GM18870 (cell line): ENCODE measurements around the gene KCTD16.

Experiments
- ATAC-seq: cut with Tn5 transposase; IDR thresholded peaks from one replicate; pipeline ENCODE4 v1.9.1; 2021; ENCODE audit warnings: moderate library complexity; ENCODE audit not compliant: unreplicated experiment

The KCTD16 gene

DNA sequence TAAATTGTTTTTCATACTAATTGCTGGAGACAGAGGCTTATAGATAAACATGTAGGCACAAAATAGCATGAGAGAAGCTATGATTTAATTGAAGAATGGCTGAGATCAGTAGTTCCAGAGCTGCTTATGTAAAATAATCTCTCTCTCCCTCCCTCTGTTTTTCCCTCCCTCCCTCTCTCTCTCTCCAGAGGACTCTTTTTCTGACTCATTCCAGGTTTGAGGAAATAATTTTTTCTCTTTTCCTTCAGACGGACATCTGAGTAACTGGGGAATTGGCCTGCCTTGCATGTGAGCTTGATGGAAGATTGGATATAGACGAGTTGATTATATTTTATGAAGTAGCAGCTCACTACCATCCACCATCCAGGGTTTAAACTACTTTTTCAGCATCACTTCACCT, 35.5 kb downstream of the KCTD16 start:
- no peak for ATAC-seq

DNA sequence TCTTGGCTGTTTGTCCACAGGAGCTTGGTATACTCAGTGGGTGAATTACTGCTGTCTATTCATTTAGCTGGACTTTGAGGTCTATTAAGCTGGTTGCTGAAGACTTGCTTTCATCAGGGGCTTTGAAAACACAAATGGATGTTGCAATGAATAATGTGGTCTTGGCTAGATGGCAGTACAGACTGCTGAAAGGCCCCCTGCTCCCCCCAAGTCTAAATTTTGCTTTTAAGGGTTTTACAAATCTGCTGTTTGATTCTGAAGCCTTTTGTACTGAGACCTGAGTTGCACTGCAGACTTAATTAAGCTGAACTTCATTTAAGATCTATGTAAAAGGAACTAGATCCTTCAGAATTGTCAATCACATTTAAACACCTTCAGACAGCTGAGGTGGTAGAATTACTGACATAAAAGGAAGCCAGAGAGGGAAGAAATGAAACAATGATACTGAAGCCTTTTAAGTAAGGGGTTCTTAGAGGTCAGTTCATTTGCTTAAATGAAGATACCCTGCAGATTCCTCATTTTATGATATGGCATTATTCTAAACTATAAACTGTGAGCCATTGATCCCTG, 37.3 kb downstream of the KCTD16 start:
- ATAC-seq: no peak

DNA sequence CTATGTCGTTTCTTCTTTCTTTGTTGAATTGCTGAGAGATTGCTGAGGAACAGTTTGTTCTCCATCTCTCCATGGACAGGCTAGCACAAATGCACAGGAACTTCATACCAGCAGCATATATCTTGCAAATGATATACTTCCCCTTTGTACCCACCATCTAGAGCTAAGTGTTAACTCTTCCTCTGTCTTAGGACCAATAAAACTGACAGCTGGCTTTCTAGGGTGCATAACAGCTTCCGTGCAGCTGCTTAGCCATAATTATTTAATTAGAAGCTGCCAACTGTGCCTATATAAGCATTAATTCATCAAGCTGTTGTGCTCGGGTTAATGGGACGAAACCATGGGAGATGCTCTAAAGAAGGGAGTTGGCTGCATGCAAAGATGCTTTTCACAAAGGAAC, 38.7 kb downstream of the KCTD16 start:
- no peak for ATAC-seq

DNA sequence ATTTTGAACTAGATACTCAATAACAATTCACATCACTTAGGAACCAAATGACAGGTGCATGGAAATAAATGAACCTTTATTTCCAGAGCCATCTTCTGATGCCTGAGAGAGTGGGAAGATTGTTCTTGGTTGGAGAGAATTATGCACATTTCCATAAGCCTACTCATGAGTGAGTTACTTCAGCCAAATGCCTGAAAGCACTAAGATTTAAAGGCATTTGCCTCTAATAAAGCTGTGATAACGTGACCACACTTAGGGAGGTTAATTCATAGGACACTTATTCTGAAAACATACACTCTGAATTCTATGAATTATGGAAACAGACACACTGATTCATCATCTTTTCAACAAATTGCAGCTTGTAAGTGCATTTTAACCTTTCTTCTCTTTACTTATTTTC, 40.0 kb downstream of the KCTD16 start:
- ATAC-seq: no peak

DNA sequence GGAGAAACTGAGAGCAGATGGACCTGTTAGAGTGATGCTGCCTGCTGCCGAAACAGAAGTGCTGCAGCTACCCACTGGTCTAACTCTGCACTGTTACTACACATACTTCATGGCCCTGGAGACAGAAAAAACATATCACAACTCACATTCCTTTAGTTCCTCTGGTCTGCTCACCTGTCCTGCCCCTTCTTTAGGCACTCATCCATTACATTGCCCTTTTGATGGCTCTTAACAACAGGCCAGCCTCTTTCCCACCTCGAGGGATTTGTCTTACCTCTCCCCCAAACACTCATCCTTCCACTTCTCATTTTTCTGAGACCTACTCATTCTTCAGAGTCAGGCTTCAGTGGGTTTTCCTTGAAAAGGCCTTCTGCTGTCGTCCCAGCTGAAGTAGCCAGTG, 49.2 kb downstream of the KCTD16 start:
- no peak for ATAC-seq

DNA sequence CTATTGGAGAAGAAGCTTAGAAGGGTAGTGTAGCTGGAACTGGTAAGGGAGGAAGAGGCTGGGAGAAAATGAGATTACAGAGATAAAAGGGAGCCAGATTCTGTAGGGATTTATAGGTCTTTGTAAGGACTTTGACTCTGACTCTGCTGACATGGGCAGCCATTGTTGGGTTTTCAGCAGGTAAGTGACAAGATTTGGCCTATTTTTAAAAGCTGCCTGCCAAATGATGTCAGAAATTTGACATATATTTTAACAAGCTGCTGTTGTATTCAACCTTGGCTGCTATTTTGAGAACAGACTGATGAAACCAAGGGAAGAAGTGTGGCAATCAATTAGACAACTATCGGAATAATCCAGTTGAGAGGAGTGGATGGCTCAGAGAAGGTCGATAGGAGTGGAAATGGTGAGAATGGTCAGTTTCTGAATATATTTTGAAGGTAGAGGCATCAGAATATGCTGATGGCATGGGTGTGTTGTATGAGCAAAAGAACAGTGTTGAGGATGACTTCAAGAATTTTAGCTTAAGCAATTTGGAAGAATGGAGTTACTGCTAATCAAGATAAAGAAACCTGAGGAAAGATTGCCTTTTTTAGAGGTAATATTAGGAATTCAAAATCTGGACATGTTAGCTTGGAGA, 56.8 kb downstream of the KCTD16 start:
- ATAC-seq: no peak

DNA sequence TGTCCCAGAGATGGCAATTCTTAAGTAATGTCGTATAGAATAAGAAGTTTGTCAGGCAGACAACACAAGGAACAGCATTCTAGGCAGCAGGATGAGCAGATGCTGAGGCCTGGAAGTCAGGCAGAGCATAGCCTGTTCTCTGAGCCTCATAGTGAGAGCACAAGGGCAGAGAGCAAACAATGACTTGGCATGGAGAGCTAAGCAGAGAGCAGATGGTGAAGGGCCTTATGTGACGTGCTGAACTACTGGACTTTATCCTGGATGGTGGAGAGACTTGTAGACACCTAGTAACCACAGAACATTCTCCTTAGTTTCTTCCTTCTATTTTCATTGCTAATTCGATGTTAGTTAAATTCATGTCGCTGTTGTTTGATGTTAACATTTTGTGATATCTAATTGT, 60.1 kb downstream of the KCTD16 start:
- ATAC-seq: no peak

DNA sequence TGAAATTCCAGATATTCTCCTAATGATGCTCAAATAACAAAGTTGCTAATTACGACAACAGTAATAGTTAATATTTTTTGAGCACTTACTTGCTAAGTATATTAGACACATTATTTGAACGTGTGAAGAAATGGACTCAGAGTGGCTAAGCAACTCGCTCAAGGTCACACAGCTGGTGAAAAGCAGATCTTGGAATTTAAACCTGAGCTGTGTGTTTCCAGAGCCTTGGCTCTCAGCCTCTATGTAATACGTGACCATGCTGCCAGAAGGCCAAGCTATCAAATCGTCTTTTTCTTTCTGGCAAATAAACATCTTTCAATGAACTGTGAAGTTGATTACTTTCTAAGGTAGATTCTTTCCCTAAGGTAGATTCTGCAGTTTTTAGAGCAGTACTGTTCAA, 61.6 kb downstream of the KCTD16 start:
- ATAC-seq: no peak

DNA sequence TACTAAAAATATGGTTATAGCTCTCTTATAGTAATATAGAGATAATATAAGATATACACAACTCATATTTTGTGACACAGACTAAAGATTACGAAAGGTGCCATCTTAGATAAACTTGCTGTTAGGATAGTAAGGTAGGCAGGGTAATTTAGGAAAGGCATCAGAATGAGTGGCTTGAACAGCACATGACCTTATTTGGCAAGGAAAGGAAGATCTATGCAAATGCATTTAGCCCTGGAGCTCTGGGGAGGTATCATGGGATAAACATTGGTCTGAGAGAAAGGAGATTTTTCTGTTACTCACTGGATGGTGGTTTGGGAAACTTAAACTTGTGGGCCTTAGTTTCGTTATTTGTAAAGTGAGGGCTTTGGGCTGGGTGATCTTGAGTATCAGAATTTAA, 65.8 kb downstream of the KCTD16 start:
- ATAC-seq: no peak

DNA sequence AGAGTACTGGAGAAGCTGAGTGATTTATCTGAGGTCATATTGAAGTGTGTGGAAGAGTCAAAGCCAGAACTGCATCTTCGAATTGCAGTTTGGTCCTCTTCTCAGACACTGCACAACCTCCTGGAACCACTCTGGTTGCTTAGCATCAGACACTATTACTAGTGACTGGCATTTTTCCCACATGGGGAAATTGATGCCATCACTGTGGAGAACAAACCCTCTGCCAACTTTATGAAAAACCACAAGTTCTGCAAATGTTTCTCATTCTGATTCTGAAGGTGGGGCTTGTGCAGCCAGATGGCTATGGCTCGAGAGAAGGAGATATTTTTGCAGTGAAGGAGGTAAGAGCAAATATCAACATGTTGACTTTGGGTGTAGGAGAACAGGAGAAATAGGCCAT, 67.2 kb downstream of the KCTD16 start:
- no peak for ATAC-seq

DNA sequence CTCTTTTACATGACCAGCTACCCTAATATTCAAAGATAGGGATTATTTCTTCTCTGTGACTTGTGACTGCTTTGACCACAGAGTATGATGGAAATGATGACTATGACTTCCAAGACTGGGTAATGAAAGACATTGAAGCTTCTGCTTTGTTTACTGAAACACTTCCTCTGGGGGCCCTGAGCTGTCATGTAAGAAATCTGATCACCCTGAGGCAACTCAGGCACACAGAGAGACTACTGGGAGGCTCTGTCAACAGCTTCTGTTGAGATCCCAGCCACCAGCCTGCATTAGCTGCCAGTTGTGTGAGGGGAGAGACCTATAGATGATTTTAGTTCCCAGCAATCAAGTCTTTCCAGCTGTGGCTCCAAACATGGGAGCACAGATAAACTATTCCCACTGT, 76.5 kb downstream of the KCTD16 start:
- ATAC-seq: no peak

DNA sequence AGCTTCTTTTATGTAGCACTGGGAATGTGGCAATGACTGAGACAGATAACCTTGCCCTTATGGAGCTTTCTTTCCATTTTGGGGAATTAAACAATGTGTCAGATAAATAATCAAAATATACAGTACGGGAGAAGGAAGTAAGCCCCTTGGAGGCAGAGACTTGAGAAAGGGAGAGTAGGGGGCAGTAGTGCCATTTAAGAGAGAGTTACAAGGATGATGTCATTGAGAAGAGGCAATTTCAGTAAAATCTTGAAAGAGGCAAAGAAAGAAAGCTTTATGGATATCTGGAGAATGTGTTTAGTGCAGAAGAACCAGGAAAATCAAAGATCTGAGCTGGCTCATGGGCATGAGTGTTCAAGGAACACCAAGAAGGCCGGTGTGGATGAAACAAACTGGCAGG, 77.3 kb downstream of the KCTD16 start:
- ATAC-seq: no peak

DNA sequence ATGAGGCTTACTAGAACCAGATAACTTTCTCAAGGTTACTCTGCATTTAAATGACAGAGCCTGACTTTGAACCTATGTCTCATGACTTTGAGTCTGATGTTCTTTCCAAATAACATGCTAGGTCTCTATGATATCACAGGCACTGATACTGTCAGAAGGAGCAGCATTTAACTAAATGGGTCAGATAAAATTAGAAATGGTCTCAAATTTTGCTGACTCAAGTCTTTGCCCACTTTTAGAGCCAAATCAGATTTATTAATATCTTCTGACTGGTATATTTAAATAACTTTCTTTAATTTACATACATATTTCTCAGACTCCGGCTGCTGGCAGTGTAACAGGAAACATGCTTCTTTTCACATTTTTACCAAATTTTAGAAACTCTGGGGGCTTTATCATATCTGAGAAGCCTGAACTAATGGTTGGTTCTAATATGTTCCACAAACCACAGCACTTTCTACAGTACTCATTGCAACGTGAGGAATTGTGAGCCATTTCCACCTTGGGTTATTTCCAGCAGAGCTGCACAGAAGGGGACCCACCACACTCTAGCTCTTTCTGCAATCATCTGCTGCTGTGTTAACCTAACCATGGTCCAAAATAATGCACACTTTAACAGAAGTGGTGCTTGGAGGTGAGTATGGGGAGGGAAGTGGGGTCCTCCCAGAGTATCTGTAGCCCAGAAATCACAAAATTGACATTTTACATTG, 79.2 kb downstream of the KCTD16 start:
- no peak for ATAC-seq

DNA sequence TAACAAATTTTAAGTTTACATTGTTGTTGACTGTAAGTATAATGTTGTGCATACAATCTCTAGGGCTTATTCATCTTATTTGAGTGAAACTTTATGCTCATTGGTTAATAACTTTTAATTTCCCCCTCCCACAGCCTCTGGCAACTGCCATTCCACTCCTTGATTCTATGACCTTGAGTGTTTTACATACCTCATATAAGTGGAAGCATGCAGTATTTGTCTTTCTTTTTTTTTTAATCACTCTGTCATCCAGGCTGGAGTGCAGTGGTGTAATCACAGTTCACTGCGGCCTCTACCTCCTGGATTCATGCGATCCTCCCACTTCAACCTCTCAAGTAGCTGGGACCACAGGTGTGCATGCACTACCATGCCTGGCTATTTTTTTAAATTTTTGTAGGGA, 83.9 kb downstream of the KCTD16 start:
- no peak for ATAC-seq

DNA sequence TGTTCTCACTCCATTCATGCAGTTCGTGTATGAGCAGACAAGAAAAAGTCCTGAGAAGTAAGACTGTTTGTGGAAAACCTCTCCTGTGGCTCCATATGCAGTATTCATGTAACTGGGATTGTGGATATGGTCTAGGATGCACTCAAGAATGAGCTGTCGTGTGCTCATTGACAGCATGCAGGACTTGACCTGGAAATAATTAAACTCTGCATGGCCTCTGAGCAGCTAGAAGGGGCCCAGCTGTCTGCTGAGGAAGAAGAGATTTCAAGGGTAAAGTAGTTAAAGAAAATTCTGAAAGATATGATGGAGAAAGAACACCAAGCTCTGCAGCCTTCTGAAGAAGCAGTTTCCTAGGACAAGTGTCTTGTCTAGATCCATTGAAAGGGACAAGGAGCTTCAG, 89.4 kb downstream of the KCTD16 start:
- ATAC-seq: no peak

DNA sequence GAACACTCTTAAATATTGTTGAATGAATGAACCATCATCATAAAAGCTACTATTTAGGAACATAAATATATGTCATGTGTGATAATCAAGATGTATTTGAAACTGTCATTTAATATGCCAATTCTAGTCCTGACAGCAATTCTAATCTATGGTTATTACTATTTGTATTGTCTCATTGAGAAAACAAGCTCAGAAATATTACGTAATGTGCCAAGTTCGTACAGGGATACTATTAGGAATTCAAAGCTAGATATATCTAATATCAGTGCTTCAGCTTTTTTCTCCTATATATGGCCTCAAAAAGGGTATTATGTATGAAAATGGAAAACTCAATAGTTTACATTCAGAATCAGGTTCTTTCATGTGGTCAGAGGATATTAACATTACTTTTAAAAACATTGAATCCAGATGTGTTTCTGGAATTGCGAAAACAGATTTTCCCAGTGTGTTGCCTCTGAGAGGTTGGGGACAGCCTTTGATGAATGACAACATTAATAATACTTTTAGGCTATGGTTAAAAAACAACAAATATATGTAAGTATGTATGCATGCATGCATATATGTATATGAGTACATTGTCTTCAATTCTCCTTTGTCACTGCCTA, 95.1 kb downstream of the KCTD16 start:
- no peak for ATAC-seq

DNA sequence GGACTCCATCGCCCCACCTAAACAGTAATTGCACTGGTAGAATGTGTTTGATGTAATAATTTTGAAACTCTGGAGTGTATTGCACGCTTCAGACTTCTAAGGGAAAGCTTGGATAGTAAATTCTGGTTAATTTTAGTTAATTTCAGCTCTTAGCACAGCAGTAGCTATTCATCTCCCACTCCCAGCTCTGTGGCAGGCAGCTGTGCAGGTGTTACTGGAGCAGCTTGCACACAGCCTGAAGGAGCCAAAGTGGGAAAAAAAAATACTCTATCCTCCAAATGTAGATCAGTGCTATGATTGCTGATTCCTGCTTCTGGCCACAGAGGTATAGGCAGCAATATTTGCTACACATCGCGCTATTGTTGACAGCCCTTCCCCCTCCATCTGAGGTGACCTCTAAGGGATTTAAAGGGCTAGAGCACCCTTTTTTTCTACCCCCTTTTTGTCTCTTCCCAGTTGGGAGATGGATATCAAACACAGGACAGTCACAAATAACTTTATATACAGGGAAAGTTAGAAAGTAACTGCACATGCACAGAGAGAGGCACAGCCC, 97.4 kb downstream of the KCTD16 start:
- no peak for ATAC-seq

DNA sequence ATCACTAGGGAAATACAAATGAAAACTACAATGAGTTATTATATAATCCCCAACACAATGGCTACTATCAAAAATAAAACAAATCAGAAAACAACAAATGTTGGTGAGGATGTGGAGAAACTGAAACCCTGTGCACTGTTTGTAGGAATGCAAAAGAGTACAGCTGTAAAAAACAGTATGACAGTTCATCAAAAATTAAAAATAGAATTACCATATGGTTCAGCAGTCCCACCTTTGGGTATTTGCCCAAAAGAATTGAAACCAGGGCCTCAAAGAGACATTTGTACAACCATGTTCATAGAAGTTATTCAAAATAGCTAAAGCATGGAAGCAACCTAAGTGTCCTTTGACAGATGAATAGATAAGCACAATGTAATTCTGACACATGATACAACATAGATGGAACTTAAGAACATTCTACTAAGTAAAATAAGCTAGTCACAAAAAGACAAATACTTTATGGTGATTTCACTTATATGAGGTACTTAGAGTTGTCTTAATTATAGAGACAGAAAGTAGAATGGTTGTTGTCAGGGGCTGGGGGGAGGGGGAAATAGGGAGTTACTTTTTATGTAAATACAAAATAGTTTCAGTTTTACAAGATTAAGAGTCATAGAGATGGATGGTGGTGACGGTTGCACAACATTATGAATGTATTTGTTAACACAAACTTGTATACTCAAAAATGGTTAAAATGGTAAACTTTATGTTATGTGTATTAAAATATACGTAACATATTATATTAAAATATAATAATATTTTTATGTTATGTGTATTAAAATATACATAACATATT, 102.8 kb downstream of the KCTD16 start:
- no peak for ATAC-seq

DNA sequence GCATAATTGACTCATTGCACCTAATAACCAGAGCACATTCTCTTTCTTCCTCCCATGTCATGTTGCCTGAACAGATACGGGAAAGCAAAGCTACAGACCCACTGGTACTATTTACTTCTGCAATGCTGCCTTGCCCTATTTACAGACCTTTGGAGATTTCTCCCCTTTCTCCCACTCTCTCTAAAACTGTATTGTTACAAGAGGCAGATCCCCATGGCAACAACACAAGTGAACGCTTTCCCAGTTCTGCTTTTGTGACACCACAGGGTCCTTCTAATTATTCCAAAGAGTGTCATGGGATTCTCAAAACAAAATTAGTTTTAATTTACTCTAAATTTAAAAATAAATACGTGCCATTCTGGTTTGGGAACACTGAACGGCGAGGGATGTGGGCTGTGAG, 104.7 kb downstream of the KCTD16 start:
- ATAC-seq: no peak

DNA sequence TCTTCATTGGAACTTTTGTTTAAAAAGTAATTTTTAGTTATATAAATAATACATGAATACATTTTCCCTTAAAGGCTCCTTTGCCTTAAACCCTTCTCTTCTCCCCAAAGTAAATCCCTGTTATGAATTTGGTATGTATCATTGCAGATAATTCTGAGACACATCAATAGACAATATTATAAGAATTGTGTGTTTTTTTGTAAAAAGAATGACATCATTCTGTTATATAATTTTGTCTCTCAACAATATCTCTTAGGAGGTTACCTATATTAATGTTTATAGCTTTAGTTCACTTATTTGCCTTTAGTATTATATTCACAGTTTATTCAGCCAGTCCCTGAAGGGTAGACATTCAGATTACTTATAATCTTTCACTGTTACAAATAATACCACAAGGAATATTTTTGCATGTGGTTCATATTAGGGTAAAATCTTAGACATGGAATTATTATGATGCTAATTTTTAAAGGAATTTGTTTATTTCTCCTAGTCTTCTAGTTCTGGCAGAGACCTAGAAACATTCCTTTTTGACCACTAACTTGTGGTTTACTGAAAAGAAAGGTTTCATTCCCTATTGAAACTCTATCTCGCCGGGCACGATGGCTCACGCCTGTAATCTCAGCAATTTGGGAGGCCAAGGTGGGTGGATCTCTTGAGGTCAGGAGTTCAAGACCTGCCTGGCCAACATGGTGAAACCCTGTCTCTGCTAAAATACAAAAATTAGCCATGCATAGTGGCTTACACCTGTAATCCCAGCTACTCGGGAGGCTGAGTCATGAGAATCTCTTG, 105.6 kb downstream of the KCTD16 start:
- ATAC-seq: no peak
